ENCODE measurements around the gene AP3D1. TPM values are rescaled to one million over a fixed set of nuclear protein-coding genes. Genes with fewer than 3 reads are reported as not detected.

The AP3D1 gene
- total and polyA plus RNA-seq, 5 donors = 82.7 to 145 (median 87.3) TPM

- Histone ChIP-seq H3K4me1 (ENCODE audit: control insufficient read depth, insufficient read depth, low read length) (no peaks in the 10 kb centered on the region), H3K27ac (ENCODE audit: low read length) (peak overlapping the region; percentile 31), H3K9me3 (ENCODE audit: control insufficient read depth, low read length) (no peaks in the 10 kb centered on the region), H3K27me3 (ENCODE audit: control insufficient read depth, insufficient read depth) (no peaks in the 10 kb centered on the region), H3K4me3 (ENCODE audit: low read length) (no peak overlapping the region)
- ATAC-seq (no peak), DNase-seq (no peak)
- intact Hi-C loops (cut with DNase I) = no loop called here
- 92% methylated on average over 24 of the region's 24 CpGs for WGBS
These were observed 24.4 kb downstream of the AP3D1 start for GRCh38 chr19:2126879-2127518.

DNA sequence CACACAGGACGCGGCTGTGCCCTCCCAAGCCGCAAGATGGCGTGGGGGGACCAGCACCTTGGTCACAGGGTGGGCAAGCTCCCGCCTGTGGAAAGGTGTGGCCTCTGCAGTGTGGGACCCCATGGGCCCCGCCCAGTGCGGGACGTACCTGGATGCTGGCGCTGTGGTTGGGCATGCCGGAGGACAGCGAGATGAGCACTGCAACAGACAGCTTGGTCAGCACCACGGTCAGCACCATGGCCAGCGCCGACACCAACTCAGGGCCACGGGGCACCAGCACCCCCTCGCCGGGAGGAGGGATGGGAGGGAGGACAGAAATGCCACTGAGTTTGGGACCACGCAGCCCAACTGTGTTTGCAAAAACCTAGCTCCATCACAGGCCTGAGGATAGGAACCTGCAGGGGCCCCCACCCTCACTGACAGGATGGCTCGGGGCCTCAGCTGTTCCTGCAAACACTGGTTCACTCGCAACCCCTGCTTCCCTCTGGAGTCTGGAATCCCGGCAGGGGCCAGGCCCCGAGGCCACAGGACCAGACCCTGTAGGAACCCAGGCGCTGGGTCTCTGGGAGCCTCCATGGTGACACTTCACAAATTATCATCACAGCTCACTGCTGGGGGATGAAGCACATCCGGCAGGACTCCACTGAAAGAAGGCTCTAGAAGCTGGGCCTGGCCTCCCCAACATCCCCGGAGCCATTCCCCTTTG, 27.5 kb downstream of the AP3D1 start:
- ATAC-seq = no peak
- peak in 2 of 3 donors; percentile 76 to 80 for DNase-seq
- Histone ChIP-seq H3K9me3 (ENCODE audit: control insufficient read depth, low read length) (no peaks in the 10 kb centered on the region), H3K4me1 (ENCODE audit: control insufficient read depth, insufficient read depth, low read length) (no peaks in the 10 kb centered on the region), H3K4me3 (ENCODE audit: low read length) (no peak overlapping the region), H3K27ac (ENCODE audit: low read length) (no peak overlapping the region), H3K27me3 (ENCODE audit: control insufficient read depth, insufficient read depth) (no peaks in the 10 kb centered on the region)
- intact Hi-C loops (cut with DNase I) = no loop called here
- WGBS = 85% methylated on average over 25 of the region's 25 CpGs

GRCh38 chr19:2122982-2123381, 28.4 kb downstream of the AP3D1 start:
- WGBS = 92% methylated on average over 10 of the region's 10 CpGs
- Histone ChIP-seq H3K9me3 (ENCODE audit: control insufficient read depth, low read length) (no peaks in the 10 kb centered on the region), H3K27me3 (ENCODE audit: control insufficient read depth, insufficient read depth) (no peaks in the 10 kb centered on the region), H3K27ac (ENCODE audit: low read length) (no peak overlapping the region), H3K4me1 (ENCODE audit: control insufficient read depth, insufficient read depth, low read length) (no peaks in the 10 kb centered on the region), H3K4me3 (ENCODE audit: low read length) (no peak overlapping the region)
- ATAC-seq (no peak), DNase-seq (peak in 1 of 3 donors; percentile 51)
- intact Hi-C loops (cut with DNase I) = no loop called here

- intact Hi-C loops (cut with DNase I) = no loop called here
- H3K27me3 ChIP-seq (ENCODE audit: control insufficient read depth, insufficient read depth) = no peaks in the 10 kb centered on the region
These were observed 29.1 kb downstream of the AP3D1 start for GRCh38 chr19:2122251-2122650.

GRCh38 chr19:2121416-2122051, 29.8 kb downstream of the AP3D1 start:
- H3K27ac ChIP-seq (ENCODE audit: low read length) = no peak overlapping the region
- H3K27me3 ChIP-seq (ENCODE audit: control insufficient read depth, insufficient read depth) = no peaks in the 10 kb centered on the region
- peak; percentile 3 to 5 for ATAC-seq
- WGBS = 93% methylated on average over 27 of the region's 27 CpGs
- no peak overlapping the region for H3K4me3 ChIP-seq (ENCODE audit: low read length)
- peak in 2 of 3 donors; percentile 51 to 56 for DNase-seq
- H3K4me1 ChIP-seq (ENCODE audit: control insufficient read depth, insufficient read depth, low read length) = no peaks in the 10 kb centered on the region
- H3K9me3 ChIP-seq (ENCODE audit: control insufficient read depth, low read length) = no peaks in the 10 kb centered on the region
- intact Hi-C loops (cut with DNase I) = no loop called here

More at GRCh38 chr19:2122251-2122650, 29.1 kb downstream of the AP3D1 start:
- H3K4me3 ChIP-seq (ENCODE audit: low read length) = no peak overlapping the region
- WGBS = 91% methylated on average over 15 of the region's 15 CpGs
- no peaks in the 10 kb centered on the region for H3K9me3 ChIP-seq (ENCODE audit: control insufficient read depth, low read length)
- no peak overlapping the region for H3K27ac ChIP-seq (ENCODE audit: low read length)
- no peaks in the 10 kb centered on the region for H3K4me1 ChIP-seq (ENCODE audit: control insufficient read depth, insufficient read depth, low read length)
- ATAC-seq (no peak), DNase-seq (peak in 1 of 3 donors; percentile 44)

DNA sequence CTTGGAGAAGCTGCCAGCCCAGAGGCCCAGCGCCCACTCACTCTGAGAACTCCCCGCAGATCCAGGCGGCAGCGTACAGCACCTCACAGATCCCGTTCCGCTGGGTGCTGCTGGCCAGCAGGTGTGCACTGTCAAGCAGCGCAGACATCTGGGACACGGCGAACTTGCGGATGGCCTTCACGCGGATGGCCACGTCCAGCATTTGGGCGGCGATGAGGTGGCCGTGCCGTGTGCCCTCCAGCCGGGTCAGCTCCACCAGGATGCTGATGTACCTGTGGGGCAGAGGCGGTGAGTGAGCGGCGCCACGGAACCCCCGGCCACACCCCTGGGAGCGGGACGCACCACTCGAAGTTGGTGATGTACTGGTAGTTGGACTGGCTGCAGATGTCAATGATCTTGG, 30.5 kb downstream of the AP3D1 start:
- WGBS = 96% methylated on average over 26 of the region's 26 CpGs
- intact Hi-C loops (cut with DNase I) = no loop called here
- DNase-seq = peak in 2 of 3 donors; percentile 44 to 53

GRCh38 chr19:2119921-2120785, 31.2 kb downstream of the AP3D1 start:
- Histone ChIP-seq H3K27ac (ENCODE audit: low read length) (no peak overlapping the region), H3K4me3 (ENCODE audit: low read length) (no peak overlapping the region), H3K4me1 (ENCODE audit: control insufficient read depth, insufficient read depth, low read length) (no peaks in the 10 kb centered on the region), H3K9me3 (ENCODE audit: control insufficient read depth, low read length) (no peaks in the 10 kb centered on the region), H3K27me3 (ENCODE audit: control insufficient read depth, insufficient read depth) (no peaks in the 10 kb centered on the region)
- peak in 2 of 3 donors; percentile 38 to 40 for DNase-seq
- WGBS = 89% methylated on average over 31 of the region's 31 CpGs
- ATAC-seq = no peak
- intact Hi-C loops (cut with DNase I) = no loop called here

More for the DNA sequence above, 30.5 kb downstream of the AP3D1 start:
- no peak for ATAC-seq
- no peaks in the 10 kb centered on the region for H3K4me1 ChIP-seq (ENCODE audit: control insufficient read depth, insufficient read depth, low read length)
- no peak overlapping the region for H3K4me3 ChIP-seq (ENCODE audit: low read length)
- H3K27me3 ChIP-seq (ENCODE audit: control insufficient read depth, insufficient read depth) = no peaks in the 10 kb centered on the region
- H3K9me3 ChIP-seq (ENCODE audit: control insufficient read depth, low read length) = no peaks in the 10 kb centered on the region
- no peak overlapping the region for H3K27ac ChIP-seq (ENCODE audit: low read length)

- H3K27me3 ChIP-seq (ENCODE audit: control insufficient read depth, insufficient read depth) = no peaks in the 10 kb centered on the region
- 94% methylated on average over 18 of the region's 18 CpGs for WGBS
- no peaks in the 10 kb centered on the region for H3K9me3 ChIP-seq (ENCODE audit: control insufficient read depth, low read length)
- ATAC-seq = no peak
- no peak overlapping the region for H3K27ac ChIP-seq (ENCODE audit: low read length)
- H3K4me1 ChIP-seq (ENCODE audit: control insufficient read depth, insufficient read depth, low read length) = no peaks in the 10 kb centered on the region
- H3K4me3 ChIP-seq (ENCODE audit: low read length) = no peak overlapping the region
- DNase-seq = peak in 1 of 3 donors; percentile 44
- intact Hi-C loops (cut with DNase I) = no loop called here
These were observed 32.9 kb downstream of the AP3D1 start for GRCh38 chr19:2118438-2118837.

GRCh38 chr19:2117215-2117960, 34.0 kb downstream of the AP3D1 start:
- Histone ChIP-seq H3K4me3 (ENCODE audit: low read length) (no peak overlapping the region), H3K4me1 (ENCODE audit: control insufficient read depth, insufficient read depth, low read length) (no peaks in the 10 kb centered on the region), H3K27ac (ENCODE audit: low read length) (no peak overlapping the region), H3K27me3 (ENCODE audit: control insufficient read depth, insufficient read depth) (no peaks in the 10 kb centered on the region), H3K9me3 (ENCODE audit: control insufficient read depth, low read length) (no peaks in the 10 kb centered on the region)
- DNase-seq (peak in 1 of 3 donors; percentile 40), ATAC-seq (no peak)
- WGBS = 91% methylated on average over 27 of the region's 27 CpGs
- intact Hi-C loops (cut with DNase I) = no loop called here

GRCh38 chr19:2116507-2116906, 34.9 kb downstream of the AP3D1 start:
- H3K4me3 ChIP-seq (ENCODE audit: low read length) = no peak overlapping the region
- WGBS = 95% methylated on average over 25 of the region's 25 CpGs
- H3K4me1 ChIP-seq (ENCODE audit: control insufficient read depth, insufficient read depth, low read length) = no peaks in the 10 kb centered on the region
- no peak overlapping the region for H3K27ac ChIP-seq (ENCODE audit: low read length)
- ATAC-seq = no peak
- DNase-seq = peak in 2 of 3 donors; percentile 50 to 57
- intact Hi-C loops (cut with DNase I) = no loop called here
- no peaks in the 10 kb centered on the region for H3K9me3 ChIP-seq (ENCODE audit: control insufficient read depth, low read length)
- no peaks in the 10 kb centered on the region for H3K27me3 ChIP-seq (ENCODE audit: control insufficient read depth, insufficient read depth)

All from right cardiac atrium (tissue), 5 donors.